Endothelial cell of umbilical vein (primary cell): ENCODE results near the gene CLGN. TPM values are rescaled to one million over a fixed set of nuclear protein-coding genes. Genes with fewer than 3 reads are reported as not detected.

ENCODE experiments used
- BruUV-seq: library from RNA; stranded (reverse); fragments of 400-500 nt; replicated peaks from 2 replicates; lab custom pipeline; 2021; lab: Mats Ljungman, UMichigan
- CTCF ChIA-PET: fragments of 300-600, 350-600 bp; sonication (Branson Sonifier 250); formaldehyde crosslinking; loops from one replicate; lab custom pipeline; 2021; ENCODE audit warnings: antibody characterized with exemption, inconsistent platforms; lab: Charles Lee
- POLR2A ChIA-PET: fragments of 300-600, 350-600 bp; sonication (Branson Sonifier 250); formaldehyde crosslinking; loops from one replicate; lab custom pipeline; 2021; ENCODE audit warnings: antibody characterized with exemption, inconsistent platforms; lab: Charles Lee
- DNase-seq: peaks from one replicate; pipeline ENCODE4 v3.0.0-alpha.2; 2011; ENCODE audit warnings: low read depth, low spot score
- FAIRE-seq: peaks from 2 replicates; lab custom pipeline; 2011; peaks lifted over from hg19 to GRCh38; lab: Jason Lieb, UNC
- H2AFZ ChIP-seq: 2 replicates; pipeline ENCODE4 v1.6.0; 2012; ENCODE audit warnings: low read depth, low read length, control low read depth, inconsistent platforms
- H3K27ac ChIP-seq: 2 replicates; pipeline ENCODE4 v1.5.1; 2011; ENCODE audit warnings: low read depth, mild to moderate bottlenecking, control low read depth, low read length, moderate library complexity; ENCODE audit not compliant: insufficient read depth
- H3K27me3 ChIP-seq, 2 experiments: 2 replicates each; pipeline versions ENCODE4 v1.6.0 to v1.6.1; 2011; ENCODE audit warnings: low read length in 2 of 2, mixed read lengths in 1 of 2; ENCODE audit not compliant: control insufficient read depth in 2 of 2, insufficient read depth in 2 of 2
- H3K36me3 ChIP-seq, 2 experiments: 2 replicates in 1 of 2; 3 replicates in 1 of 2; pipeline ENCODE4 v1.5.1; 2011; ENCODE audit warnings: low read length in 2 of 2, mild to moderate bottlenecking in 1 of 2, moderate library complexity in 1 of 2; ENCODE audit not compliant: control insufficient read depth in 2 of 2, insufficient read depth in 2 of 2; ENCODE audit errors: extremely low read depth in 1 of 2
- H3K4me1 ChIP-seq: 3 replicates; pipeline ENCODE4 v1.5.1; 2011; ENCODE audit warnings: mild to moderate bottlenecking, low read length; ENCODE audit not compliant: control insufficient read depth, insufficient read depth; ENCODE audit errors: extremely low read depth
- H3K4me2 ChIP-seq: 2 replicates; pipeline ENCODE4 v1.6.1; 2011; ENCODE audit warnings: low read length, control low read depth, mixed read lengths; ENCODE audit not compliant: insufficient read depth
- H3K4me3 ChIP-seq, 3 experiments: fragments of 200-600 bp in 1 of 3; sonication (generic), shearing (Covaris generic) in 1 of 3; replicated peaks in 1 of 3; 2 replicates each; pipeline ENCODE4 v1.5.1; 2011 to 2016; ENCODE audit warnings: control low read depth in 3 of 3, low read length in 3 of 3, mild to moderate bottlenecking in 2 of 3, inconsistent platforms in 1 of 3, low read depth in 1 of 3, moderate library complexity in 1 of 3; ENCODE audit not compliant: insufficient read depth in 1 of 3
- H3K79me2 ChIP-seq: 2 replicates; pipeline ENCODE4 v1.6.0; 2012; ENCODE audit warnings: low read length, inconsistent platforms; ENCODE audit not compliant: control insufficient read depth, insufficient read depth
- H3K9ac ChIP-seq: replicated peaks from 2 replicates; pipeline ENCODE3; 2011; ENCODE audit warnings: low read length, control low read depth; ENCODE audit not compliant: insufficient read depth; ENCODE audit errors: extremely low read depth
- H3K9me1 ChIP-seq: replicated peaks from 3 replicates; pipeline ENCODE4 v1.6.0; 2011; ENCODE audit warnings: mild to moderate bottlenecking, low read length; ENCODE audit not compliant: control insufficient read depth, insufficient read depth; ENCODE audit errors: extremely low read depth
- H3K9me3 ChIP-seq: replicated peaks from 2 replicates; pipeline ENCODE4 v1.5.1; 2012; ENCODE audit warnings: low read length, inconsistent platforms; ENCODE audit not compliant: control insufficient read depth, insufficient read depth
- H4K20me1 ChIP-seq: replicated peaks from 2 replicates; pipeline ENCODE3; 2011; ENCODE audit warnings: mild to moderate bottlenecking, low read length; ENCODE audit not compliant: control insufficient read depth, insufficient read depth; ENCODE audit errors: extremely low read depth
- EZH2 ChIP-seq: IDR thresholded peaks from 2 replicates; pipeline ENCODE4 v1.6.1; 2012; ENCODE audit warnings: borderline replicate concordance, low read depth, mild to moderate bottlenecking, moderate library complexity, low read length, inconsistent platforms; ENCODE audit not compliant: severe bottlenecking
- FOS ChIP-seq: IDR thresholded peaks from 2 replicates; pipeline ENCODE4 v1.6.1; 2011; ENCODE audit warnings: mild to moderate bottlenecking, low read length, moderate library complexity, borderline replicate concordance; ENCODE audit not compliant: insufficient read depth
- GATA2 ChIP-seq: IDR thresholded peaks from 2 replicates; pipeline ENCODE4 v1.7.0; 2011; ENCODE audit warnings: low read depth, mild to moderate bottlenecking, moderate library complexity, mixed read lengths, low read length; ENCODE audit not compliant: insufficient read length, insufficient read depth
- JUN ChIP-seq: IDR thresholded peaks from 2 replicates; pipeline ENCODE4 v1.6.1; 2011; ENCODE audit warnings: borderline replicate concordance, low read depth; ENCODE audit not compliant: insufficient read length, insufficient read depth
- MYC ChIP-seq: IDR thresholded peaks from one replicate; pipeline ENCODE4 v1.6.1; 2011; ENCODE audit warnings: mild to moderate bottlenecking, low read depth, low read length
- POLR2A ChIP-seq: IDR thresholded peaks from 2 replicates; pipeline ENCODE4 v1.6.1; 2012; ENCODE audit warnings: low read depth, mild to moderate bottlenecking, control low read depth, low read length
- POLR2AphosphoS5 ChIP-seq: IDR thresholded peaks from 2 replicates; pipeline ENCODE4 v1.6.1; 2012; ENCODE audit warnings: low read depth, mild to moderate bottlenecking, control low read depth, low read length, moderate library complexity; ENCODE audit not compliant: insufficient read depth
- dilution Hi-C: fragments of 300-500 bp; cut with MboI; formaldehyde crosslinking; loops from one replicate; pipeline ENCODE4 v1.15.0; 2019; ENCODE audit warnings: low sequenced_read_pairs; ENCODE audit not compliant: extremely low pct_ligation_motif_present
- intact Hi-C: fragments of 100-400 bp; cut with micrococcal nuclease; formaldehyde crosslinking; loops from one replicate; pipeline ENCODE4 v1.10.0; 2022
- polyA plus RNA-seq, 4 experiments: library from polyadenylated mRNA; depleted of rRNA in 3 of 4; stranded (reverse) in 3 of 4; unstranded in 1 of 4; fragments of >200 nt; gene quantifications; 2 replicates each; pipeline versions ENCODE4 v1.2.1 to v1.2.3, GENCODE V29; 2011 to 2012; ENCODE audit warnings: missing spikeins in 1 of 4
- total RNA-seq: library from RNA; stranded (reverse); gene quantifications from 2 replicates; pipeline ENCODE4 v1.2.3, GENCODE V29; 2021
- TF ChIP-seq, protein P1 (sequence below): IDR thresholded peaks from 2 replicates; pipeline ENCODE4 v1.6.1; 2011; ENCODE audit not compliant: insufficient read depth, insufficient read length
- TF ChIP-seq, protein P2 (sequence below), 2 donors: IDR thresholded peaks; 1 replicate in 1 of 2; 2 replicates in 1 of 2; pipeline ENCODE4 v1.5.1; 2011; ENCODE audit warnings: low read length in 2 of 2, mild to moderate bottlenecking in 2 of 2, moderate library complexity in 2 of 2, control low read depth in 1 of 2, inconsistent platforms in 1 of 2, low read depth in 1 of 2; ENCODE audit not compliant: insufficient read depth in 1 of 2; ENCODE audit errors: extremely low read depth in 1 of 2

The CLGN gene
- total and polyA plus RNA-seq, 2 donors (not counting 3 experiments of a cell fraction or from before 2014, with no cell fraction given), result 0.12 to 1.00 TPM

DNA sequence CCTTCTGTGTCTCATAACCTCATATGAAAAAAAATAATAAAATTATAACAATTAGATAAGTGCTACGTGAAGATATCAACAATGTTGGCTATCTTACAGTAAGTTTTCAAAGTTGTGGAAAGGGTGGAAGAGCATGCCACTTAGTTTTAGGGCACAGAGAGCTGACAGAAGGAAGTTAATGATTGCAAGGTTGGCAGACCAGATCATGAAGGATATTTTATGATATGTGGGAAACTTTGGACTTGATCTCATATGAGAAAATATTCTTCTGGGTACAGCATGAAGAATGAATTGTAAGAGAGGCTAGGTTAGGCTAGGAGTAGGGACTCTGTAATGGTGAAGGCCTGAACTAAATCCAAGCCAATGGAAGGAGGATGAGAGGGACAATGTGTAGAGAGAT is 36.2 kb upstream of the CLGN start:
- Histone ChIP-seq H3K27ac (no peak overlapping the region), H3K9ac (no peak overlapping the region), H3K4me2 (no peak overlapping the region), H3K4me1 (no peaks in the 10 kb centered on the region), H3K4me3 (no peak overlapping the region), H3K36me3 (no peaks in the 10 kb centered on the region), H3K9me3 (no peaks in the 10 kb centered on the region), H4K20me1 (no peaks in the 10 kb centered on the region), H3K27me3 (peaks cover 4 to 24% of the 10 kb centered on the region in 2 experiments), H3K9me1 (peaks cover 3% of the 10 kb centered on the region), H2AFZ (no peak overlapping the region), H3K79me2 (no peaks in the 10 kb centered on the region)
- FAIRE-seq (no peak), DNase-seq (no peak)
- dilution Hi-C loops, result no loop called here
- CTCF ChIA-PET, result interaction anchor here (0.9 to 1.1 kb wide), 2 partner anchors 10 to 11 kb away, joined by 3 read pairs; no protein-coding TSS in a partner anchor
- TF ChIP-seq JUN, result no peak
- no peak for TF ChIP-seq POLR2A
- TF ChIP-seq EZH2, result no peak
- TF ChIP-seq, protein P1, sequence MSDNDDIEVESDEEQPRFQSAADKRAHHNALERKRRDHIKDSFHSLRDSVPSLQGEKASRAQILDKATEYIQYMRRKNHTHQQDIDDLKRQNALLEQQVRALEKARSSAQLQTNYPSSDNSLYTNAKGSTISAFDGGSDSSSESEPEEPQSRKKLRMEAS, result no peak
- TF ChIP-seq MYC, result no peak
- no peak for TF ChIP-seq GATA2
- TF ChIP-seq POLR2AphosphoS5, result no peak
- TF ChIP-seq FOS, result no peak
- TF ChIP-seq, protein P2, sequence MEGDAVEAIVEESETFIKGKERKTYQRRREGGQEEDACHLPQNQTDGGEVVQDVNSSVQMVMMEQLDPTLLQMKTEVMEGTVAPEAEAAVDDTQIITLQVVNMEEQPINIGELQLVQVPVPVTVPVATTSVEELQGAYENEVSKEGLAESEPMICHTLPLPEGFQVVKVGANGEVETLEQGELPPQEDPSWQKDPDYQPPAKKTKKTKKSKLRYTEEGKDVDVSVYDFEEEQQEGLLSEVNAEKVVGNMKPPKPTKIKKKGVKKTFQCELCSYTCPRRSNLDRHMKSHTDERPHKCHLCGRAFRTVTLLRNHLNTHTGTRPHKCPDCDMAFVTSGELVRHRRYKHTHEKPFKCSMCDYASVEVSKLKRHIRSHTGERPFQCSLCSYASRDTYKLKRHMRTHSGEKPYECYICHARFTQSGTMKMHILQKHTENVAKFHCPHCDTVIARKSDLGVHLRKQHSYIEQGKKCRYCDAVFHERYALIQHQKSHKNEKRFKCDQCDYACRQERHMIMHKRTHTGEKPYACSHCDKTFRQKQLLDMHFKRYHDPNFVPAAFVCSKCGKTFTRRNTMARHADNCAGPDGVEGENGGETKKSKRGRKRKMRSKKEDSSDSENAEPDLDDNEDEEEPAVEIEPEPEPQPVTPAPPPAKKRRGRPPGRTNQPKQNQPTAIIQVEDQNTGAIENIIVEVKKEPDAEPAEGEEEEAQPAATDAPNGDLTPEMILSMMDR (IDR thresholded peaks at IDR 0.05; ENCODE audit: extremely low read depth in 1 of 2, insufficient read depth in 1 of 2, low read depth in 1 of 2, low read length in 2 of 2), result no peak
- POLR2A ChIA-PET, result no interaction called here
- no TSS peak for BruUV-seq
- intact Hi-C loops, result no loop called here
